NCI-H526 (cell line): ENCODE data around the gene CSTF3.
"Not testable (repeated sequence)": the region's sequence is repeated elsewhere in the genome, so short reads cannot be mapped to it uniquely, and the experiment has no call there.

Experiments
- DNase-seq, 2 experiments: peaks; one replicate each; lab custom pipeline; 2025; lab: John Stamatoyannopoulos, UW

The CSTF3 gene

DNA sequence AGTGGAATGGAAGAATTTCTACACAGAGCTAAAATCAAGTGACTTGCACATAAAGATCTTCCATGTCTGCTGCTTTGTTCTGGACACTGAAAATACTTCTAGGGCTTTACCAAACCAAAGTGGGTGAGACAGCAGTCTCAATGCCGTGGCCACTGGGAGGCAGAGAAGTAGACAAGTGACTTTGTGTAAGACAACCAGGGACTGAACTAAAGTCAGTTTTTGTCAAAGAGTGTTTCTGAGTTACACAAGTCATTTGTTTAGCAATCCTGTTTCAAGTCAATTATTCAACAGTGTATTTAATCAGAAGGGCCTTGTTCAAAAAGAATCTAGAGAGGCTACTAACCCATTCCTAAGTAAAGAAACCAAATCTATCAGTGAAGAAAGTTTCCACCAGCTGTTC is 75.3 kb downstream of the CSTF3 start:
- DNase-seq = no peak

- no peak for DNase-seq
Measured at GRCh38 chr11:33083918-33084317, 77.4 kb downstream of the CSTF3 start.

DNA sequence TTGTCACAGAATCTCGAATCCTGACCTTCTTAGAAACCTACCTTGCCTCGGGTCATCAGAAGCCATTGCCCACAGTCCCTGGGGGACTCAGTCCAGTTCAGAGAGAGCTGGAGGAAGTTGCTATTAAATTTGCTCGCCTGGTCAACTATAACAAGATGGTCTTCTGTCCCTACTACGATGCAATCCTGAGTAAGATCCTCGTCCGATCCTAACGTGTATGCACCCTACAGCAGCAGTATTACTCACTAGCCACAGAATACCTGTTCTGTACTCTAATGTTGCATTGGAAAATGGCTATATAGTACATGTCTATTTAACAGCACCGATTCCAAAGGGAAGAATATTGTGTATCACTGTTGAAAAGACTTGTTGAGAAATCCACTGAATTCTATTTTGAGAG is 88.8 kb downstream of the CSTF3 start:
- DNase-seq = no peak

GRCh38 chr11:33068611-33069340 is 92.5 kb downstream of the CSTF3 start:
- no peak for DNase-seq

DNA sequence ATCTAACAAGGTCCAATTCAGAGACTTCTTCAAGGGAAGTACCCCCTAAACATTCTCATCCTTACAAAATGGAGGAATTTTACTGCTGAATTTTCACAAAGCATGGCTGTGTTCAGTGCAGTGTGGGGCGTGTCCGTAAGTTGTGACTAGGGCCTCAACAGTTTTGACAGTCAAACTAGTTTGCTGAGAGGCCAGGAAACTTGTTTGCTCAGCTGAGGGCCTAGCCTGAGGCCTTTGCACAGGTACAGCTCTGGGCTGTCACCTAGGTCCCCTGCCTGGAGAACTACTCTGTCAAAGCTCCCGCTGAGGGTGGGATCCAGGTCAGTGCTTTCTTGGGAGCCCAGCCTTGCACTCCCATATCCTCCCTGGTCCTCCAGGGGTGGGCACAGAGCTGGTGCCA is 94.0 kb downstream of the CSTF3 start:
- peak; percentile 96 to 99 for DNase-seq

GRCh38 chr11:33065445-33066178 is 95.7 kb downstream of the CSTF3 start:
- peak; percentile 78 to 95 for DNase-seq

DNA sequence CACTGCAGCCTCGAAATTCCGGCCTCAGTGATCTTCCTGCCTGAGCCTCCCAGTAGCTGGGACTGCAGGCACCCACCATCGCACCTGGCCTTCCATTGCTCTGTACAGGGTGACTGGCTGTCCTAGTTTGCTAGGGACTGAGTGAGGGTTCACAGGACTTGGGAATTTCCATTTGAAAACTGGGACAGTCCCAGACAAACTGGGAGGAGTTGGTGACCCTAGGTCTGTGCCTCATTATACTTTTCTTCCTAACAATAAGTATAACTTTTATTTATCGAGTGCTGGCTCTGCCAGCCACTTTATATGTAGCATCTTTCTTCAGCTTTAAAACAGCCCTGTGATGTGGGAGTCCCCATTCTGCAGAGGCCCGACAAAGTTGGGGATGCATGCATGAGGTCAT is 96.4 kb downstream of the CSTF3 start:
- no peak for DNase-seq

DNA sequence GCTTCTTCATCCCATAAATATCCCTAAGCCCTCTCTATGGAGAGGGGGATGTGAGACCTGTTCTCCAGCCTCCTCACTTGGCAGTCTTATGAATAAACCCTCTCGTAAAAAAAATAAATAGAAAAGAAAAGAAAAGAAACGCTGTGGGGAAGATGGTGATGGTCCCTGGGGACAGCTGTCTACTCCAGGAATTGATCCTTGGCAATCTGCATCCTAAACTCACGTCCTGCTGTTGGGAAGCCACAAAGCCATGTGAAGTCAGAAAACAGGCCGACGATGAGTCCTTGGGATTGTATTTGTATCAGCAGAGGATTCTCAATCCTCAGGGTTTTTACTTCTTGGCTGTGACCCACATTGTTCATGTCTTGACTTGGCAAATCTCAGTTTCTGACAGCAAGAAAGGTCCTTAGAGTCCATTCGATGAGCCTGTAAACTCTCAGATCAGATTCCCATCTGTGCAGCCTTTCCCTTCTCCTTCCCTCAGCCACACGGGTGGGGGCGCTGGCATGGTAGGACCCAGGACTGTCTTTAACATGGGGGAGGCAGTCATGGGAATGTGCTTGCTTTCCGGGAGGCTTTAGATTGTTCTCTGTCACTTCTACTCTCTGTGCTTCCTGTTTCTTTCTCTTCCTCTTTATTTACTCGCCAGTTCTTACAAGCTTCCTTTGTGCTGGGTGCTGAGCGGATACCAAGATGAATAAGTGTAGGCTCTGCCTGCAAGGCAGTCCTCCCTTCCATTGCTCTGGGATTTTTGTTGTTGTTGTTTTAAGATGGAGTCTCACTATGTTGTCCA is 97.1 kb downstream of the CSTF3 start:
- no peak for DNase-seq

DNA sequence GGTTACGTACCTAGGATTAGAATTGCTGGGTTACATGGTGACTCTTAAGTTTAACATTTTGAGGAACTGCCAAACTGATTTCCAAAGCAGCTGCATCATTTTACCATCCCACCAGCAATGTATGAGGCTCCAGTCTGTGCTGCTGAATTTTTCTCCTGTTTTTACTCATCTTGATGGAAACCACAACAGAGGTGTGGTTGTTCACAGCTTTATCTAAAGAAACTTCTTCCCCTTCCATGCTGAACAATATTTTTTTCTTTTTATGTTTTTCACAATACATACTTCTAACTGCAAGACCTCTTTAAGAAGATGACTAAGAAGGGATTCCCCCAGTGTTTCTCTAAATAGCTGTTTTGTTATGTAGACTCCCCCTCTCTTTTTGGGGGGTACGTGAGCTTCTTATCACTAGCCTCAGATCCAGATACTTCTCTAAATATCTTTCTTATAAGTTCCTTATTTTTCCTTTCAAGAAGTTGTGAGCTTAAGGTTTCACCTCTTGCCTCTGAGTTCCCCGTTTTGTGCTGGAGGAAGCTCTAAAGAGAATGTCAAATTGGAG is 97.9 kb downstream of the CSTF3 start:
- DNase-seq = no peak

DNA sequence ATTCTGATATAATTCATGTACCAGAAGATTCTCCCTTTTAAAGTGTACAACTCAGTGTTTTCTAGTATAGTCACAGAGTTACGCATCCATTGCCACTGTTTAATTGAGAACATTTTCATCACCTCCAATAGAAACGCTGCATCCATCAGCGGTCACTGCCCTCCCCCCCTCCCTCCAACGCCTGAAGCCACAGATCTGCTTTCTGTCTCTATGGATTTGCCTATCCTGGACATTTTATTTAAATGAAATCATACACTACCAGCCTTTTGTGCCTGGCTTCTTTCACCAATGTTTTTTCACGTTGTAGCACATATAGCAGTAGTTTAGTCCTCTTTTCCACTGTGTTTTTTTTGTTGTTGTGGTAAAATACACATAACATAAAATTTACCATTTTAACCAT is 99.1 kb downstream of the CSTF3 start:
- peak; percentile 90 to 92 for DNase-seq

DNA sequence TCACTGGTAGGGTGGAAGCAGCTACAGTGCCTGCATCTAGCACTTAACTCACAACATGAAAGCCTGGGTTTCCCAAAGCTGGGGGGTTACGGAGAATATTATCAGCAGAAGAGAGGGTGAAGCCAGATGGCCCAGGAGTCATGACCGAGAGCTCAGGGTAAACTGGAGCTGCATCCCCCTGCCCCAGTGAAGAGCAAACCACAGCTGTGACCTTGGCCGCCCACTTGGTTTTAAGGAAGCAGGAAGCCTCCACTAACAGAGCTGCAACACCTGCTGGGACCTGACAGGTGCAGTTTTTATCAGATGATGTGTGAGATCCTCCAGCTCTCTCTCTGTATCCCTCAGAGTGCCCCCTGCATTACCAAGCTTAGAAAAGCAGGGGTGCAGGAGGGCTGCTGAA is 101.0 kb downstream of the CSTF3 start:
- peak in 1 of 2 experiments; percentile 43 for DNase-seq

DNA sequence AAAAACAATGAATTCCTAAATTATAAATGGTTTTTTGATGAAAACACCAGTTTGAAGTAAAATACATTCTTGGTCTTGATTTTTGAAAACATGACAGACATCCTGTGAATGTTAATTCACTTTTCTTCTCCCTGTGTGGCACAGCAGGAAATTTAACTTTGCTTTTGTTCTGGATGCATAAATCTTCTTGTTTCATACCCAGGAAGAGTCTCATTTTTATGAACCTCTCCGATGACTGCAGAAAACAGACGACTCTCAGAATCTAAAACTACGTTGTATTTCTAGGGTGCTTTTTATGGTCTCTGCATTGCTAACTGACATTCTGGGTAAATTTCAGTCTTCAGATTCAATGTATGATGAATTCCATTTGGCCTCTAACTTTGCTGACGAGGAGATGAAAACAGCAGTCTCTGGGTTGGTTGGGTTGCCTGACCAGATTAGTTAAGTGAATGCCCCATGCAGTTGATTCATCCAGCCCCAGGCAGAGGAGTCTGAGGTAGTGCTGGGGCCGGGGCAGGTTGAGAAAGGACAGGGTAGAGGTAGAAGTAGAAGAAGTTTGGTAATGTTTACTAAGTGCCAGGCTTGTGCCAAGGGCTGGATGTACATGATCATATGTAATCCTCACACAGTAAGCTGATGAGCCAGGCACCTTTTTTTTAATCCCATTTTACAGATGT is 101.8 kb downstream of the CSTF3 start:
- DNase-seq = no peak

DNA sequence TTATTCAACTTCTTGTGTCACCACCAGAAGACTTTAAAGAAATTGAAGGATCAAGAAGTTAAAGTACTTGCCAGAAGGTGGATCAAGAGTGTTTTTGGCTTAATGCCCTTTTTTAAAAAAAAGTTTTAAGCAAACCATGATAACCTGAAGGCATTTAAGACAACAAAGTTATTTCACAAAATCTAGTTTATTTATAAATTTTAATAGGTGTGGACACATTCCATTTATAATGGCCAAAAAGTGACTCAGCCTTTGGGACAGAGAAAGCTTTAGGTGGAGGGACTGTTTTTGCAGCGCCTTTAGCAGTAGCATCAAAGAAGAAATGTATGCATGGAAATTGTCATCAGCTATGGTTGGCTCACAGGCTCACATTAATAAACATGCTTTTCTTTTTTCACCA is 104.0 kb downstream of the CSTF3 start:
- no peak for DNase-seq

DNA sequence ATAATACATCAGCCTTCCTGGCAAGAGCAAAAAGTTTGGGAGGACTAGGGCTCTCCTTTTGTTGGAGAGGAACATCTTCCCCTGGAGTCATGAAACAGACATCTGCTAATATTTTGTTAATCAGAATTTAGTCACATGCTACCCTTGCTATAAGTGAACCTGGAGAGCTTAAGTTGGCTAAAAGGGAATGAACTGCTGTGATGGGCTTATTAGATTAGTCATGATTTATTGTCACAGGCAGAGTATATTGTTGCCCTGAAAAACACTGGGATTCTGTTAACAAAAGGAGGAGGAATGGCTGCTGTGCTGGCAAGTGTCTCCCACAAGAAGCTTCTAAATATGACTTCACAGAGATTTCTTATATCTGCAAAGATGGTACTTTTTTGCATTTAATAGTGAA is 105.9 kb downstream of the CSTF3 start:
- no peak for DNase-seq

DNA sequence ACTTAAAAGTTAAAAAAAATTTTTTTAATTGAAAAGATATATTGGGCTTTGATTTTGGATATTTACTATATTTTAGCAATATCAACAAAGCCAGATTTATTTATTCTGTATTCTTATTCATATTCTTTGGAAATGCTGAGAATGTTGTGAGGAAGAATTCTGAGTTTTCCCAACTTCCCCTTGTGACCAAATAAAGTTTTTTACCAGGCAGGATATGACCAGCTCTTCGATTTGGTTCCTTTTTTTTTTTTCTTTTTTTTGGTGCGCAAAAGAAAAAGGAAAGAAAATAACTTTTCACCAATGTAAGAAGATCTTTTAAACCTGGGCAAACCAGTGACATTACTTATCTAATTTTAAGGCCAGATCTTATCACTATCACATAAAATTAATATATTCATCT is 109.0 kb downstream of the CSTF3 start:
- DNase-seq = no peak

DNA sequence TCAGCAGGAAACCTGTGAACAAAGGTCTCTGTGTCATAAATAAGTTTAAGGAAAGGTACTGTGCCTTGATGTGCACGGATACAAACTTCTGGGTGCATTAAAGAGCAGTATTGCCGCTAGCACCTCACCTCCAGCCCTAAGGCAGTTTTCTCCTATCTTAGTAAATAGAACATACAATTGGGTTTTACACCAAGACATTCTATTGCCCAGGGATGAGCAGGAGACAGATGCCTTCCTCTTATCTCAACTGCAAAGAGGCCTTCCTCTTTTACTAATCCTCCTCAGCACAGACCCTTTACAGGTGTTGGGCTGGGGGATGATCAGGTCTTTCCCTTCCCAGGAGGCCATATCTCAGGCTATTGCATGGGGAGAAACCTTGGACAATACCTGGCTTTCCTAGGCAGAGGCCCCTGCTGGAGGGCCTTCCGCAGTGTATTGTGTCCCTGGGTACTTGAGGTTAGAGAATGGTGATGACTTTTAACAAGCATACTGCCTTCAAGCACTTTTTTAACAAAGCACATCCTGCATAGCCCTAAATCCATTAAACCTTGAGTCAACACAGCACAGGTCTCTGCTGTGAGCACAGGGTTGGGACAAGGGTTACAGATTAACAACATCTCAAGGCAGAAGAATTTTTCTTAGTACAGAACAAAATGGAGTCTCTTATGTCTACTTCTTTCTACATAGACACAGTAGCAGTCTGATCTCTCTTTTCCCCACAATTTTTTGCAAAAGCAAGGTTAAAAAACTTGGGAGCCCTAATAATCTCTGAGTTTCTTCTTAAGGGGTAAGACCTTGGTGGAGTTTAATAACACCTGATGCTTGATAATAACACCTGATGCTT is 111.5 kb downstream of the CSTF3 start:
- DNase-seq = not testable (repeated sequence)

- DNase-seq = not testable (repeated sequence)
Measured at GRCh38 chr11:33048701-33049100, 112.6 kb downstream of the CSTF3 start.

- no peak for DNase-seq
Measured at GRCh38 chr11:33045551-33046255, 115.6 kb downstream of the CSTF3 start.

GRCh38 chr11:33044285-33044756 is 117.0 kb downstream of the CSTF3 start:
- no peak for DNase-seq

DNA sequence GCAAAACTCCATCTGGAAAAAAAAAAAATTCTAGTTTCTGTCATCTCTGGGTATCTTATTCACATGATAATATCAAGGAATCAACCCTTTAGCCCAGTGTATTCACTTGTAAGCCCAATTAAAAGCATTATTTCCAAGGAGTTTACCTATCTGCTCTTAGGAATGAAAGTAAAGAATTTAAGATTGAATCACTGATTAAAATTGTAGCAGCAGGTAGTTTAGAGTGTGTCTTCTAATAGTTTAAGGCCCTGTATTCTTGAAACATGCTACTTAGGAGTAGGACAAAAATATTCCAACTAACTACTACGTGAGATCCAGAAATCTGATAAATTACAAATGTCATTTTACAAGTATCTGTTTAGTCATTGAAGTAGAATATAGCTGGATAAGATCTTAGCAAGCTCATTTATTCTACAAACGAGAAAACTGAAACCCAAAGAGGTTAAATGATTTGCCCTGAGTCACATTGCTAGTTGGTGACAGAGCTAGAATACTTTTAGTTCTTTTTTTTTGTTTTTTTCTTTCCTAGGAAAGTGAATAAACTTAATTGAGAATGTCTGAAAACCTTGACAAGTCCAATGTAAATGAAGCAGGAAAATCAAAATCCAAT is 118.0 kb downstream of the CSTF3 start:
- DNase-seq = no peak
